ENCODE data around the gene BZW1.

GRCh38 chr2:200794143-200794542 is 17.6 kb upstream of the BZW1 start:
- TF ChIP-seq YY1 (IDR thresholded peaks at IDR 0.05), result no peak
- TF ChIP-seq CTCF (IDR thresholded peaks at IDR 0.05; ENCODE audit: low read depth, low read length, missing input control), result no peak
- no peak for TF ChIP-seq RXRA (IDR thresholded peaks at IDR 0.05)
- no peak for TF ChIP-seq EGR1 (IDR thresholded peaks at IDR 0.05; ENCODE audit: low read depth in 2 of 2)
- TF ChIP-seq REST (IDR thresholded peaks at IDR 0.05), result no peak

All from liver (tissue), 3 donors.